HUES48 (cell line): ENCODE results near the gene TINCR.

Experiments used
- H3K27ac ChIP-seq: one replicate; pipeline ENCODE4 v1.7.0; 2013; ENCODE audit warnings: low read depth, low read length, inconsistent platforms
- H3K27me3 ChIP-seq: 2 replicates; pipeline ENCODE4 v1.6.1; 2013; ENCODE audit warnings: mild to moderate bottlenecking, low read length; ENCODE audit not compliant: control insufficient read depth, insufficient read depth
- H3K36me3 ChIP-seq: 2 replicates; pipeline ENCODE4 v1.6.1; 2013; ENCODE audit warnings: low read length; ENCODE audit not compliant: control insufficient read depth, insufficient read depth
- H3K4me1 ChIP-seq: 2 replicates; pipeline ENCODE4 v1.6.1; 2013; ENCODE audit warnings: mild to moderate bottlenecking, low read length; ENCODE audit not compliant: control insufficient read depth, insufficient read depth
- H3K4me3 ChIP-seq: 2 replicates; pipeline ENCODE4 v1.5.1; 2013; ENCODE audit warnings: mild to moderate bottlenecking, low read depth, low read length
- H3K9ac ChIP-seq: 2 replicates; pipeline ENCODE4 v1.6.1; 2013; ENCODE audit warnings: mild to moderate bottlenecking, low read depth, low read length, moderate library complexity
- H3K9me3 ChIP-seq: 2 replicates; pipeline ENCODE4 v1.6.1; 2013; ENCODE audit warnings: low read length; ENCODE audit not compliant: control insufficient read depth, insufficient read depth

The TINCR gene

DNA sequence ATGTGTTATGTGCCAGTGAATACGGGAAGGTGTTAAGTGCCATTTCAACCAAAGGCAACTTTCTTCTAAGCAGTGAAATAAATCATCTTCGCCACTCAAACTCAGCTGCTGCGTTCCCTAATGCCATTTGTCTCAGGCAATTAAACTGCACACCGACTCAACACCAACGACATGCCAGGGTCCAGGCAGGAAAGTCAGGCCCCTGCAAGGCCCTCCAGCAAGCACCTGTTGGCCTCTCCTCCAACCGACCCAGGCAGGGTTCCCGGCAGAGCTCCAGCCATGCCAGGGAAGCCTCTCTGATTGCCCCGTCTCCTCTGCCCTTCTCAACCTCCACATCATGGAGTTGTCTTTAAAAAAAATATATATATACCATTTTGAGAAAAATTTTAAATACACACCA, 33.0 kb upstream of the TINCR start:
- Histone ChIP-seq H3K27ac (no peak overlapping the region), H3K4me1 (no peaks in the 10 kb centered on the region), H3K27me3 (no peaks in the 10 kb centered on the region), H3K9ac (no peak overlapping the region), H3K4me3 (no peak overlapping the region), H3K36me3 (peaks cover 93% of the 10 kb centered on the region), H3K9me3 (no peaks in the 10 kb centered on the region)

- Histone ChIP-seq H3K27ac (no peak overlapping the region), H3K9ac (no peak overlapping the region), H3K9me3 (no peaks in the 10 kb centered on the region), H3K4me3 (no peak overlapping the region), H3K36me3 (peaks cover 97% of the 10 kb centered on the region), H3K27me3 (no peaks in the 10 kb centered on the region), H3K4me1 (no peaks in the 10 kb centered on the region)
Observed at GRCh38 chr19:5595745-5596144, 28.0 kb upstream of the TINCR start.

DNA sequence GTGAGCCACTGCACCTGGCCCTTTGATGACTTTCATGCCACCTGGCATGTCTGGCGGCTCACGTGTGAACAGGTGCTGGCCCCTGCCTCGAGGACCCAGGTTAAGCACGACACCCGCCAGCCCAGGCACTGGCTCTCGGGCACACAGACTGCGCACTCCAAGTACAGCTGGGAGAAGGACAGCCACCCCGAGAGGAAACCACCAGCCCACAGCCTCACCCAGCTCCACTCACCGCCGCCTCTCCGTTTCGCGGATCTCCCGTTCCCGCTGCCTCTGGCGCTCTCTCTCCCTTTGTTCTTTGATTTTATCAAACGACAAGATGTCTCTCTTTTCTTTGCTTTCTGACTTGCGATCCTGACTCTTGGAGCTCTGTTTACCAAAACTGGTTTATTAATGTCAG, 27.4 kb upstream of the TINCR start:
- H3K4me1 ChIP-seq = no peaks in the 10 kb centered on the region
- H3K36me3 ChIP-seq = peaks cover 97% of the 10 kb centered on the region
- no peaks in the 10 kb centered on the region for H3K27me3 ChIP-seq
- H3K27ac ChIP-seq = no peak overlapping the region
- H3K4me3 ChIP-seq = no peak overlapping the region
- H3K9me3 ChIP-seq = no peaks in the 10 kb centered on the region
- no peak overlapping the region for H3K9ac ChIP-seq

DNA sequence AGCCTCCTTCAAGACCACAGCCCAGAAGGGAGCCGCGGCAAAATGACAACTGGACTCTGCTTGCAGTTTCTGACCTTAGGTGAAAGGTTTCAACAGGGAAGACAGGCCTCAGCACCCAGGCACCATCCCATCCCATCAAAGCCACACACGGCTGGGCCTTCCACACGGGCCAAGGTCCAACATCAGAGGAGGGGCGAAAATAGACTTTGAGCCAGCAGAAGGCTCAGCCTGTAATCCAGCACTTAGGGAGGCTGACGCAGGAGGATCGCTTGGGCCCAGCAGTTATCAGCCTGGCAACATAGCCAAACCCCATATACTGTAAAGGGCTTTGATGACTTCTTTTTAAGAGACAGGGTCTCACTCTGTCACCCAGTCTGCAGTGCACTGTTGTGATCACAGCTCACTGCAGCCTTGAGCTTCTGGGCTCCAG, 26.8 kb upstream of the TINCR start:
- Histone ChIP-seq H3K27ac (no peak overlapping the region), H3K4me3 (no peak overlapping the region), H3K4me1 (no peaks in the 10 kb centered on the region), H3K27me3 (no peaks in the 10 kb centered on the region), H3K9me3 (no peaks in the 10 kb centered on the region), H3K9ac (no peak overlapping the region), H3K36me3 (peaks cover 97% of the 10 kb centered on the region)

- Histone ChIP-seq H3K9ac (no peak overlapping the region), H3K4me1 (no peaks in the 10 kb centered on the region), H3K27ac (no peak overlapping the region), H3K27me3 (no peaks in the 10 kb centered on the region), H3K36me3 (peaks cover 97% of the 10 kb centered on the region), H3K4me3 (no peak overlapping the region), H3K9me3 (no peaks in the 10 kb centered on the region)
Observed at GRCh38 chr19:5593343-5594255, 25.8 kb upstream of the TINCR start.

DNA sequence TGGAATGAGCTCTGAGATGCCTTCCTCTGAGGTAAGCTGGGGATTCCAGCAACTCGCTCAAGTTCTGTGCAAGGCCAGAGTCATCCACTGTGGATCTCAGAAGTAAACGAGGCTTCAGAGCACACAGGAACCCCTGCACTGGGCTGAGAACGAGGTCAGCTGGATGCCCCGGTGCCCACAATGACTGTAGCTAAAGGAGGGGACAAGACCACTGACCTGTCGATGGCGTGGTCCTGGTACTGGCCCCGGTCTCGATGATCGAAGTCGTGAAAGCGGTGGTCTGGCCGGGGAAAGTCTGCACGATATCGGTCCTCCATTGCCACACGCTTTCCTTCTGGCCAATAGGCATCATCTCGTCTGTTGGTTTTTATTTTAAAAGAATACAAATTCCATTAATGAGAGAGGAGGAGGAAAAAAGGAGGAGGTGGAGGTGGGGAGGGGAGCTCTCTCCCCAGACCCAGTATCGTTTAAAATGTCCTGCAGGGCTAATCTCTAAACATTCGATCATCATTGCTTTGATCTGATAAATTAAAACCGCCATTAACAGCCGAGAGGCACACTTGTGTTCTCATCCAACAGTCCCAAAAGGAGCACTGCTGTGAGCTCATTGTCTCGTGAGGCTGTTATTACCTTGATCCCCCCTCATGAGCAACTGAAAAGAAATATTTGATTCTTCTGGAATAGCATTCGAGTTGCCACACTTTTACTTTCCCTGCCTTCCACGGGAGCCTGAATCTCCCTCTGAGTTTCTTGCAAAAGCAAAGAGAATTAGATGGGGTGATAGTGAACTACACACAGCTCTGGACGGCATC, 25.0 kb upstream of the TINCR start:
- Histone ChIP-seq H3K27ac (no peak overlapping the region), H3K36me3 (peaks cover 97% of the 10 kb centered on the region), H3K27me3 (no peaks in the 10 kb centered on the region), H3K9me3 (no peaks in the 10 kb centered on the region), H3K4me1 (no peaks in the 10 kb centered on the region), H3K4me3 (no peak overlapping the region), H3K9ac (no peak overlapping the region)

GRCh38 chr19:5591476-5591875, 23.7 kb upstream of the TINCR start:
- Histone ChIP-seq H3K9me3 (no peaks in the 10 kb centered on the region), H3K4me1 (peaks cover 3% of the 10 kb centered on the region; the same call in 1 of the 2 replicates), H3K27ac (no peak overlapping the region), H3K27me3 (no peaks in the 10 kb centered on the region), H3K4me3 (no peak overlapping the region), H3K36me3 (peaks cover 96% of the 10 kb centered on the region), H3K9ac (no peak overlapping the region)

DNA sequence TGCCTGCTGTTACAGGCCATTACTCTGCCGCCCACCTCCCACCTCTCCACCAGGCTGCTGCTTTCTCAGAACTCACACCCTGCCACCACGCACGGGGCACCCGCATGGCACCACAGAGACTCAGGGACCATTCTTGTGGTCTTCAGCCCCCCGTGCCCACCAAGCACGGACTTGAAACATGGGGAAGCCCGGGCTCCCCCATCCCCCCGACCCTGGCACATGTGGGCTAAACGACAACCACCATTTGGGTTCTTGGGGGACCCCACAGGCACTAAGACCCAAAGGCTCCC, 23.1 kb upstream of the TINCR start:
- H3K4me3 ChIP-seq = no peak overlapping the region
- H3K27me3 ChIP-seq = no peaks in the 10 kb centered on the region
- H3K9ac ChIP-seq = no peak overlapping the region
- no peak overlapping the region for H3K27ac ChIP-seq
- H3K36me3 ChIP-seq = peaks cover 89% of the 10 kb centered on the region
- no peaks in the 10 kb centered on the region for H3K9me3 ChIP-seq
- H3K4me1 ChIP-seq = peaks cover 8% of the 10 kb centered on the region

DNA sequence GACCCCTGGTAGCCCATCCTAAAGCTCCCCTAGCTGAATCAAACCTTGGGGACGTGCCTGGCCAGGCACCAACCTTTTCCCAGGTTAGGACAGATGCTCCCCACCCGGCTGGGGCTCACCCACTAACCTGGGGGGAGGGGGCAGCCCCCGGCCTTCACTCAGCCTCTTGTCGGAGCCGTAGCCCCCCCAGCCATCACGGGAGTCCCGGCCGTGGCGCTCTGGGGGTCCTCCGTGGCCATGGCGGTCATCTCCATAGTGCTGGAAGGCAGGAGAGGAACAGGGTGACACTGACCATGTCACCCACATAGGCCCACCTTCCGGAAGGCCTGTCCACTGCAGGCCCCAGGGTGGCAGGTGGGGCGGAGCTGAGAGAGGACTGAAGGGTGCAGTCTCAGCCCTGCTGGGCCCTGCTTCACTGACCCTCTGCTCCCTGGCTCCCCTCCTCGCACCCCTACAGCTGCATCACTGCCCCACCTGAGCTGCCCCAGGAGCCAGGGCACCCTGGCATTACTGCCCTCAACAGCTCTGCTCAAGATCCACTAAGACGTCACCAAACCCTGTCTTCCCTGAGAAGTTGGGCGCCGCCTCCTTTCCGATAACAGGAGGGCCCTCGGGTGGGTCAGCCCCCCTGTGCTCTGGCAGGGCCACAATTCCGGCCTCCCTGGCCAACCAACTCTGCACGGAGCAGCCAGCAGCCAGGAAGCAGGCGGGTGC, 22.6 kb upstream of the TINCR start:
- Histone ChIP-seq H3K4me3 (no peak overlapping the region), H3K9me3 (no peaks in the 10 kb centered on the region), H3K9ac (no peak overlapping the region), H3K36me3 (peaks cover 84% of the 10 kb centered on the region), H3K27ac (no peak overlapping the region), H3K27me3 (no peaks in the 10 kb centered on the region), H3K4me1 (peaks cover 13% of the 10 kb centered on the region)

DNA sequence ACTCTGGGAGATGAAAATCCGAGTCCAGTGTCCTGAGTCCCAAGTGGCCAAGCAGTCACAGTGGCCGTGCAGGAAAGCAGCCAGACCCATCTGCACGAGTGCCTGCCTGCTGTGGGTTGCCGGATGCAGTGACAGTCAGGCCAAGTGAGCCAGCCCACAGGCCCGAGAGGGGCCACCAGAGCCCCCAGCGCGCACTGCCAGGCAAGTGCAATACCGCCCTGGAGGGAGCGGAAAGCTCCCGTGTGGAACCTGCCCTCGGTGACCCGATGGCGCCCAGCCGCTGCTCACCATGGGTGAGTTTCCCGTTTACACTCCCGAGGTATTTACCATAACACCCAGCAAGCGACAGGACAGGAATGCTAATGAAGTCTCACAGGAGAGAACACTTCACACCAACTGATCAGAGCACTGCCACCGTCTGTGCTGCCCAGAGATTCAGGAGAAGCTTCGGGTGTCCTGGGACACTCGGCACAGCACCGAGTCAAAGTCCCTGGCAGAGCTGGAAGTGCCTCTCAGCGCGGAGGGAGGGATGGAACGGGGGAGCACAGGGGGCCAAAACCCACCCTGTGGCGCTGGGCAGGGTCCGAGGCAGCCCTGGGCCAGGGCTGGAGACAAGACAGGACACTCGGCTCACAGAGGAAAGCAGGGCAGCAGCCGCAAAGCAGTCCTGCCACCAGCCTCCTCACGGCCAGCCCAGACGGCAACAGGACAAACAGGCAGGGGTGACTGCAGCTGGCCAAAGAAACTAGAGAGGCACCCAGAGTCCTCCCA, 21.3 kb upstream of the TINCR start:
- no peaks in the 10 kb centered on the region for H3K27me3 ChIP-seq
- no peak overlapping the region for H3K4me3 ChIP-seq
- no peaks in the 10 kb centered on the region for H3K9me3 ChIP-seq
- no peak overlapping the region for H3K27ac ChIP-seq
- peaks cover 16% of the 10 kb centered on the region for H3K4me1 ChIP-seq
- no peak overlapping the region for H3K9ac ChIP-seq
- H3K36me3 ChIP-seq = peaks cover 72% of the 10 kb centered on the region
